Ascending aorta (tissue), 2 donors: ENCODE results near the gene BRK1. TPM values are rescaled to one million over a fixed set of nuclear protein-coding genes. Genes with fewer than 3 reads are reported as not detected.
"Not testable (repeated sequence)": the region's sequence is repeated elsewhere in the genome, so short reads cannot be mapped to it uniquely, and the experiment has no call there.

ENCODE experiments used
- DNase-seq, 2 donors: peaks; one replicate each; pipeline ENCODE4 v3.0.0-alpha.2; 2019; ENCODE audit warnings: low spot score in 2 of 2
- H3K27ac ChIP-seq, 2 donors: fragments of 200-600 bp; sonication (generic); one replicate each; pipeline ENCODE4 v1.5.1; 2016 to 2017; ENCODE audit warnings: mild to moderate bottlenecking in 1 of 2
- H3K27me3 ChIP-seq: fragments of 200-600 bp; sonication (generic); one replicate; pipeline ENCODE4 v1.5.1; 2017
- H3K36me3 ChIP-seq, 2 donors: fragments of 200-600 bp; sonication (generic); one replicate each; pipeline ENCODE4 v1.5.1; 2016
- H3K4me1 ChIP-seq, 2 donors: fragments of 200-600 bp; sonication (generic); one replicate each; pipeline ENCODE4 v1.5.1; 2016 to 2017; ENCODE audit warnings: mild to moderate bottlenecking in 1 of 2
- H3K4me3 ChIP-seq, 2 donors: fragments of 200-600 bp; sonication (generic); one replicate each; pipeline ENCODE4 v1.5.1; 2016 to 2017; ENCODE audit warnings: mild to moderate bottlenecking in 1 of 2
- H3K9me3 ChIP-seq, 2 donors: fragments of 200-600 bp; sonication (generic); one replicate each; pipeline ENCODE4 v1.5.1; 2016
- CTCF ChIP-seq, 3 experiments: fragments of 200-600 bp in 2 of 3; fragments of 450-650 bp in 1 of 3; sonication (generic) in 2 of 3; IDR thresholded peaks; one replicate each; pipeline ENCODE4 v1.5.1; 2016 to 2019; ENCODE audit warnings: antibody characterized with exemption in 3 of 3, mild to moderate bottlenecking in 1 of 3, moderate library complexity in 1 of 3
- intact Hi-C: fragments of 100-400 bp; cut with DNase I; formaldehyde crosslinking; loops from one replicate; pipeline ENCODE4 v1.15.1; 2023
- total RNA-seq: library from RNA; depleted of rRNA; stranded (reverse); fragments of >200 nt; gene quantifications from one replicate; pipeline ENCODE4 v1.1.0, GENCODE V29; 2016

Gene BRK1
- 87.3 TPM for total RNA-seq

GRCh38 chr3:10115326-10116137 is at the start of gene BRK1:
Gene BRK1, plus strand, starts transcription at chr3:10115675. Its CDS starts 27 bp downstream, at chr3:10115702.
- Histone ChIP-seq H3K4me3 (peak within 1 kb of the TSS; percentile 75 to 76), H3K9me3 (no peaks in the 10 kb centered on the region), H3K27ac (peak within 1 kb of the TSS; percentile 55 to 74), H3K36me3 (no peaks in the 10 kb centered on the region), H3K27me3 (no peaks in the 10 kb centered on the region), H3K4me1 (peaks cover 6 to 11% of the 10 kb centered on the region in 2 donors)
- peak; percentile 87 to 98 for DNase-seq
- no peak for TF ChIP-seq CTCF (IDR thresholded peaks at IDR 0.05)
- intact Hi-C loops = loop anchor here (1.0 to 10.0 kb wide), 6 partner anchors 25 to 401 kb away; partner anchors contain the start of genes FANCD2, TATDN2 and VHL

DNA sequence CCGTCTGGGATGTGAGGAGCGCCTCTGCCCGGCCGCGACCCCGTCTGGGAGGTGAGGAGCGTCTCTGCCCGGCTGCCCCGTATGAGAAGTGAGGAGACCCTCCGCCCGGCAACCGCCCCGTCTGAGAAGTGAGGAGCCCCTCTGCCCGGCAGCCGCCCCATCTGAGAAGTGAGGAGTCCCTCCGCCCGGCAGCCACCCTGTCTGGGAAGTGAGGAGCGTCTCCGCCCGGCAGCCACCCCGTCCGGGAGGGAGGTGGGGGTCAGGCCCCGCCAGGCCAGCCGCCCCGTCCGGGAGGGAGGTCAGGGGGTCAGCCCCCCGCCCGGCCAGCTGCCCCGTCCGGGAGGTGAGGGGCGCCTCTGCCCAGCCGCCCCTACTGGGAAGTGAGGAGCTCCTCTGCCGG is 45.4 kb upstream of the BRK1 start:
- H3K27me3 ChIP-seq, H3K4me3 ChIP-seq, H3K4me1 ChIP-seq, H3K9me3 ChIP-seq, H3K36me3 ChIP-seq, DNase-seq, H3K27ac ChIP-seq, intact Hi-C loops: not testable (repeated sequence)

- Histone ChIP-seq H3K27ac (no peak overlapping the region), H3K4me1 (no peaks in the 10 kb centered on the region), H3K9me3 (no peaks in the 10 kb centered on the region), H3K4me3 (no peak overlapping the region), H3K36me3 (no peaks in the 10 kb centered on the region), H3K27me3 (no peaks in the 10 kb centered on the region)
- no peak for TF ChIP-seq CTCF (IDR thresholded peaks at IDR 0.05)
- intact Hi-C loops = no loop called here
- no peak for DNase-seq
Observed at GRCh38 chr3:10074666-10075065, 40.8 kb upstream of the BRK1 start.

- intact Hi-C loops = no loop called here
- TF ChIP-seq CTCF (IDR thresholded peaks at IDR 0.05) = no peak
- Histone ChIP-seq H3K27me3 (no peaks in the 10 kb centered on the region), H3K4me3 (no peak overlapping the region), H3K9me3 (no peaks in the 10 kb centered on the region), H3K36me3 (no peaks in the 10 kb centered on the region), H3K4me1 (no peaks in the 10 kb centered on the region), H3K27ac (no peak overlapping the region)
- no peak for DNase-seq
Observed at GRCh38 chr3:10081871-10082270, 33.6 kb upstream of the BRK1 start.

DNA sequence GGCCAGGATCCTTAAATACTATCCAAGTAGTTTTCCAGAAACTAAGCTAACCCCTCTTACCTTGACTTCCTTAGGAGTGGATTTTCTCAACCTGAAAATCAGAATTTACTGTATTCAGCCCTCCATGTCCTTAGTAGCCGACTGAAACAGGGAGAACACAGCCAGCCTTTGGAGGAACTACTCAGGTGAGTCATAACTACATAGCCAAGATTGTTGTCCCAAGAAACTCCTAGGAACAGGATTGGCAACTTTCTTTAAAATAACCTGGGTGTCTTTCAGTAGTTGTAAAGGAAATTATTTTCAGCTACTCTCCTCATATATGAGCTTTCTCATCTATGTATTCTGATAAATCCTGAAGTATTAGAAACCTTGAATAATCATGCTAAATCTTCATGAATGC is 29.7 kb upstream of the BRK1 start:
- Histone ChIP-seq H3K4me1 (no peaks in the 10 kb centered on the region), H3K36me3 (no peaks in the 10 kb centered on the region), H3K9me3 (no peaks in the 10 kb centered on the region), H3K27ac (no peak overlapping the region), H3K27me3 (no peaks in the 10 kb centered on the region), H3K4me3 (no peak overlapping the region)
- no peak for TF ChIP-seq CTCF (IDR thresholded peaks at IDR 0.05)
- DNase-seq = no peak
- intact Hi-C loops = no loop called here

DNA sequence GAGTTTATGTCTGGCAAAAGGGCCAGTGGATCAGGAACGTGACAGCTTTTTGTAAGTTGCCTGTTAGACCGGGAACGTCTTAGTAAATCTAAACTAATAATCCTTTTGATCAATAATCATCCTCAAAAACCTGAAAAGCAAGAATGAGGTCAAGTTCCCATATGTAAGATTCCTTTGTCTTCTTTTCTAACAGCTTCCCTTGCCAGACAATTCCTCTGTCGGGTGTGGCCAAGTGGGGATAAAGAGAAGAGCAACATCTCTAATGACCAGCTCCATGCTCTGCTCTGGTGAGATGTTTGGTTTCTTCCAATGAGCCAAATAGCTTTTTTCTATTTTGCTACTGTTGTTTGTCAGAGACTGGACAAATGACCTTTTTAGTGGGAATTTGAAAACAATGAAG is 27.2 kb upstream of the BRK1 start:
- DNase-seq = no peak
- no peaks in the 10 kb centered on the region for H3K4me1 ChIP-seq
- H3K9me3 ChIP-seq = no peaks in the 10 kb centered on the region
- no peak overlapping the region for H3K27ac ChIP-seq
- intact Hi-C loops = no loop called here
- no peak for TF ChIP-seq CTCF (IDR thresholded peaks at IDR 0.05)
- H3K4me3 ChIP-seq = no peak overlapping the region
- no peaks in the 10 kb centered on the region for H3K27me3 ChIP-seq
- H3K36me3 ChIP-seq = no peaks in the 10 kb centered on the region
